GM13977 (cell line): Measurements from ENCODE around the gene RABL3.

ENCODE experiments used
- DNase-seq: peaks from one replicate; pipeline ENCODE4 v3.0.0; 2012; ENCODE audit warnings: low spot score
- in situ Hi-C: fragments of 300-500 bp; cut with MboI; formaldehyde crosslinking; loops from one replicate; pipeline ENCODE4 v1.12.0; 2022; ENCODE audit warnings: low sequenced_read_pairs, low pct_unique_long_range_greater_than_20kb, mixed read lengths, inconsistent platforms; ENCODE audit not compliant: unreplicated experiment
- TF ChIP-seq, protein P1 (sequence below): IDR thresholded peaks from 2 replicates; pipeline ENCODE4 v1.5.1; 2012; ENCODE audit warnings: mild to moderate bottlenecking, control low read depth; ENCODE audit not compliant: insufficient read depth; ENCODE audit errors: extremely low read depth, missing control alignments

RABL3 gene

DNA sequence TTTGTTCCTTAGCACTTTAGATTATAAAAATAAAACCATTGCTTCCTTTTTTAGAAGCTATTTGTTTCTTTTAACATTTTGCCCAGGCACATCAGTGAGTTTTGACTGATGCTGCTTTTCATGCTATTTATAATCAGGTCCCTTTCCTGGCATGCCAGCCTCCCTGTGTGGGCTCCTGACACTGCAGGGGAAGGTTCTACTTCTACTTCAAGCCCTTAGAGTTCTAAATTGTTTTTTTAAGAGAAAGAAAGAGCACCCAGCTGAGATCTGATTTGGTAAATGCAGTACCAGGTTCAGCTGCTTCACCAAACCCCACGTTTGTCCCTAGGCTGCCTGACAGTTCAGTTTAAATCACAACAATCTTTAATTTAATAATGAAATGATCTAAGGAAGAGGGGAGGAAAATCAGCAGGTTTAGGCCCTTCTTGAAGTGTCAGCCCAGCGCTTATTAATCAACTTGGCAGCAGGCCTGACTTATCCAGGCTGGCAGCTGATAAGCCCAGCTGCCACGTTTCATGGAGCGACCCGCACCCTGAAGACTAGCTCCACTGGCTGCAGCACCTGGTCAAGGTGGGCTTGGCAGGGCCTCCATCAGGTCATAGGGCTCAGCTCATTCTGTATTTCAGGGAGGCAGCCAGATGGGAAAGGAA, 89.3 kb downstream of the RABL3 start:
- TF ChIP-seq, protein P1, sequence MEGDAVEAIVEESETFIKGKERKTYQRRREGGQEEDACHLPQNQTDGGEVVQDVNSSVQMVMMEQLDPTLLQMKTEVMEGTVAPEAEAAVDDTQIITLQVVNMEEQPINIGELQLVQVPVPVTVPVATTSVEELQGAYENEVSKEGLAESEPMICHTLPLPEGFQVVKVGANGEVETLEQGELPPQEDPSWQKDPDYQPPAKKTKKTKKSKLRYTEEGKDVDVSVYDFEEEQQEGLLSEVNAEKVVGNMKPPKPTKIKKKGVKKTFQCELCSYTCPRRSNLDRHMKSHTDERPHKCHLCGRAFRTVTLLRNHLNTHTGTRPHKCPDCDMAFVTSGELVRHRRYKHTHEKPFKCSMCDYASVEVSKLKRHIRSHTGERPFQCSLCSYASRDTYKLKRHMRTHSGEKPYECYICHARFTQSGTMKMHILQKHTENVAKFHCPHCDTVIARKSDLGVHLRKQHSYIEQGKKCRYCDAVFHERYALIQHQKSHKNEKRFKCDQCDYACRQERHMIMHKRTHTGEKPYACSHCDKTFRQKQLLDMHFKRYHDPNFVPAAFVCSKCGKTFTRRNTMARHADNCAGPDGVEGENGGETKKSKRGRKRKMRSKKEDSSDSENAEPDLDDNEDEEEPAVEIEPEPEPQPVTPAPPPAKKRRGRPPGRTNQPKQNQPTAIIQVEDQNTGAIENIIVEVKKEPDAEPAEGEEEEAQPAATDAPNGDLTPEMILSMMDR, result no peak
- no peak for DNase-seq
- in situ Hi-C loops, result no loop called here

DNA sequence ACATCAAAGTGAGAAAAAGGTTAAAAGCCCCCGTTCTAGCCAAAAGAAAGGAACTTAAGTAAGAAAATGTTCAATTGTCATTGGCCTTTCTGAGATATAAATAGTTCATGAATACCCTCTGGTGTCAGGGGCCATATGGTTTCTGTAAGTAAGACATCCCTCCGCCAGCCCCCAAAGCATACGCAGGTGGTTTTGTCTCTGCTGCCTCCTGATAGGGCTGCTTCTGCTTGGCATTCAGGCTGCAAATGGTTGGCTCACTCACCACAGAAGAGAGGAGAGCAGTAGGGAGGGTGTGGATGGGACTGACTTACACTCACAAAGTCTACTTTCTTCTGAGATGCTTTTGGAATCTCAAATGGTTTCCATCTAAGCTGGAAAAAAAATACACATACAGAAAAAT, 90.0 kb downstream of the RABL3 start:
- in situ Hi-C loops, result no loop called here
- TF ChIP-seq, protein P1, result no peak

DNA sequence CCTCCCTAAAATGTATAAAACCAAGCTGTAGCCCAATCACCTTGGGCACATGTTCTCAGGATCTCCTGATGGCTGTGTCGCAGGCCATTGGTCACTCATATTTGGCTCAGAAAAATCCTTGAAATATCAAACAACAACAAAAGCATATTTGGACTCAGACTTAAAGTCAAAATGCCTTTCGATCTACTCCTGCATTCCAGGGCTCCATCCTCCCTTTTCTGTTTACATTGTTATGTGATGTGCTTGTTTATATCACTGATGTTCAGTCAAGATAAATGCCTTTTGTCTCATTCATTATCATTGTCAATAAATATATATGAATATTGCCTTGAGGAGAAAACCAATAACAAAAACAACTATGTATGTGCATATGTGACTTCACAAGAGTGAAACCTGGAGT, 92.0 kb downstream of the RABL3 start:
- in situ Hi-C loops, result no loop called here
- TF ChIP-seq, protein P1, result no peak
- DNase-seq, result no peak

More for the DNA sequence above, 90.0 kb downstream of the RABL3 start:
- DNase-seq, result no peak

DNA sequence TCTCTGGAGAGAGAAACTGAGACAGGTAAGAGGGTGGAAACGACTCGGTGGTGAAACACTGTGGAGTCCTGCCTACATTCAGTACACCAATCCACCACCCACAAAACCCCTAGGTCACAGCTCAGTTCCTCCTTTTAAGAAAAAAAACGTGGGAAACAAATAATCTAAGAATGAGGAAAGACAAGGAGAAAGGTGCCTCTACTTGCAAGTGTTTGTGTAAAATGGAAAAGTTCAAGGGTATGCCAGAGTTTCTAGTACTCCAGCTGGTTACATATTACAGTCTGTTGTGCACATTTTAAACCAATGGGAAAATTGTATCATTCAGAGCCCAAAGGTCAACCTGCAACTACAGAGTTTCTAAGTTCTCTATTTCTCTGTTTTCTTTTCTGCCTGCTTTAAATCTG, 92.5 kb downstream of the RABL3 start:
- TF ChIP-seq, protein P1, result no peak
- DNase-seq, result no peak
- in situ Hi-C loops, result no loop called here

DNA sequence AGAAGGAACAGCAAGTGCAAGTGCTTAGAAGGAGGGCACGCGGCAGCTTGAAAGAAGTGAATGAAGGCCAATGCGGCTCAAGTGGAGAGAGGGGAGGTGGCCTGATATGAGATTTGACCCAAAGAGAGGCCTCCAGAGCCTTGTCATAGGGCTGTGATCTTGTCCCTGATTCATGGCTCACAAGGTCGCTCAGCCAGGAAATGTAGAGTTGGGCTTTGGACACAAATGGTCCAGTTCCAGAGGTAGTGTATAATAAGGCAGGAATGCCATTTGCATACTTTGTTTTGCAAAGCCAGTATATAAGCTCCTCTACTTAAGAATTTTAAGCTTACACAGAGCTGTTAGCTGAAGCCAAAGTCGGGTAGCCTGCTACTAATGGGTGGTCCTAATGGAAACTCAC, 94.0 kb downstream of the RABL3 start:
- TF ChIP-seq, protein P1, result no peak
- in situ Hi-C loops, result no loop called here

DNA sequence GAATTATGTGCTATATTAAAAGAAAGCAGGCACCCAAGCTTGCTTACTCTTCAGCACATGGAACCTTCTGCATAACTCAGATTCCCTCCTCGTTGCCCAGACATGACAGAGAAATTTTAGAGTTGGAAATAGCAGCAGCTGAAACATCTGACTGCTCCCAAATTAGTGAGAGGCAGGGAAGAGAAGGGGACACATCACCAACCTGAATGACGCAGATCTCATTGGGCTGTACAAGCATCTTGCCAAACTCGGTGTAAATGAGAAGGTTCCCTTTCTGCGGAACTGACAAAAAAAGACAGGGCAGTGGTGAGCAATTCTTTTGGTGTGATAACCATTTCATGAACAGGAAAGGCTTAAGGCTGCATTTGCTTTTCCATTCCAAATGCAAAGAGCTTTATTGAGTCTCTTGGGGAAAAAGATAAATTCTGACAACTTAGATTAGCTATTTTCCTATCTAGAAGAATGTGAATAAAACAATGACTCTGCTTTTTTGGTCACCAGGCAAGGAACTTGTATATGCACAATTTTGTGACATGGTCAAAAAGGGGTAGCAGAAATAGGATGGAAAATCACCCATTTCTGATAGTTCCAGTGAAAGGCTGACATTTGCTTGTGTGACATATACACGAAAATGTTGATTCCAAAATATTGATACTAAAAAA, 95.4 kb downstream of the RABL3 start:
- DNase-seq, result no peak
- TF ChIP-seq, protein P1, result no peak
- in situ Hi-C loops, result no loop called here

More for the DNA sequence above, 94.0 kb downstream of the RABL3 start:
- DNase-seq, result no peak
